NCI-H187 (cell line): Measurements from ENCODE around the gene MED19.
"Not testable (repeated sequence)": the region's sequence is repeated elsewhere in the genome, so short reads cannot be mapped to it uniquely, and the experiment has no call there.

ENCODE experiments used
- DNase-seq, 2 experiments: peaks; one replicate each; lab custom pipeline; 2025; lab: John Stamatoyannopoulos, UW

MED19 gene, protein sequence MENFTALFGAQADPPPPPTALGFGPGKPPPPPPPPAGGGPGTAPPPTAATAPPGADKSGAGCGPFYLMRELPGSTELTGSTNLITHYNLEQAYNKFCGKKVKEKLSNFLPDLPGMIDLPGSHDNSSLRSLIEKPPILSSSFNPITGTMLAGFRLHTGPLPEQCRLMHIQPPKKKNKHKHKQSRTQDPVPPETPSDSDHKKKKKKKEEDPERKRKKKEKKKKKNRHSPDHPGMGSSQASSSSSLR

DNA sequence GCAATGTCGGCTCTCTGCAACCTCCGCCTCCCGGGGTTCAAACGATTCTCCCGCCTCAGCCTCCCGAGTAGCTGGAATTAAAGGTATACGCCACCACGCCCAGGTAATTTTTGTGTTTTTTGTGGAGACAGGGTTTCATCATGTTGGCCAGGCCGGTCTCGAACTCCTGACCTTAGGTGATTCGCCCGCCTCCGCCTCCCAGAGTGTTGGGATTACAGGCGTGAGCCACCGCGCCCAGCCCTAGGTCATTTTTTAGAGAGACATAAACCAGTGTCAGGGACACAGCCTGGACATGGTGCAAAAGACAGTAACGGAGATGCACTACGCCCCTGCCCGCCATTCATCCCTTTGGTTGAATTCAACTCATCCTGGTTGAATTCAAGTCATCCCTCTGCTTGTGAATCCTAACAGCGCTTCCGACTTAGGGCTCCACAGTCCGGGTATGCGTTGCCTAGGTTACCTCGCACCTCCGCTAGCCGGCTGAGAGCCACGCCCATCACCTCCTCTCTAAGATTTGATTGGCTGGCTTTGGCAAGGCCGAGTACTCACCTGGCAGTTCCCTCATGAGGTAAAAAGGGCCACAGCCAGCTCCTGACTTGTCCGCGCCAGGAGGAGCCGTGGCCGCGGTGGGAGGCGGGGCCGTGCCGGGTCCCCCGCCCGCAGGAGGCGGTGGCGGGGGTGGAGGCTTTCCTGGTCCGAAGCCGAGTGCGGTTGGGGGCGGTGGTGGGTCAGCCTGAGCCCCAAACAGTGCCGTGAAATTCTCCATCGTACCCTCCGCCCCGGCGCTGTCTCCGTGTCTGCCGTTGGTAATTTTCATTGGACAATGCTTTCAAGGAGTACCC, at the start of gene MED19:
Gene MED19, minus strand, starts transcription at position 802 of the 842 bp plus-strand sequence. Its CDS starts 36 bp downstream, at position 766.
- DNase-seq, result peak; percentile 86 to 89

DNA sequence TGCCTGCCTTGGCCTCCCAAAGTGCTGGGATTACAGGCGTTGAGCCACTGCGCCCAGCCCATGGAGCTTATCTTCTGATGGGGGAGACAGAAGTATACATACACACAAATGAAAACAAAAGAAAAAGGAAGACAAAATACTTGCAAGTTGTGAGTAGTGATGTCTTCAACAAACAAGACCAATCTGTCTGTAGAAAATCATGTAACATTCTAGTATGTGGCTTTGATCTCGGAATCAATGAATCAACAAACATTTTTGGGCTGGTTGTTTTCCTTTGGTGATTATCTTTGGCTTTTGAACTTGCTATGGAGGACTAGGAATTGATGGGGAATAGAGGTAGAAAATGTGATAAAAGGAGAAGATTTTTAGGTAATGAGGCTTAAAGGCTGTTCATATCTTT, 46.2 kb upstream of the MED19 start:
- no peak for DNase-seq

DNA sequence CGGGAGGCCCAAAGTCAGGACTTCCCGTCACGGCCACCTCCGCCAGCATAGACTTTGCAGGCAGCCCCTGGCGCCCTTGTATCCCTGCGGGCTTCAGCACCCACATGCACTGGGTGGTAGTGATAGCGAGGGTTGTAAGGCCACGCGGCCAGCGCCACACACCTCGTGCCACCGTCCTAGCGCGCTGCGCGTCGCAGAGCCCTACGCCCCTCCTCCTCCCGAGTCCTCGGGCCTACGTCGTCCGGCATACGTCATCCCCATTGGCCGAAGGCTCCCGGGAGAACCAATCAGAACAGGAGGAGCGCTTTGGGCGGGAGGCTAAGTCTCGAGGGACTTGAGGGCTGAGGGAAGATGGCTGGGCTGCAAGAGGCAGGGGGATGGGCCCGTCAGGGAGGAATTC, 40.9 kb upstream of the MED19 start:
- DNase-seq, result no peak

DNA sequence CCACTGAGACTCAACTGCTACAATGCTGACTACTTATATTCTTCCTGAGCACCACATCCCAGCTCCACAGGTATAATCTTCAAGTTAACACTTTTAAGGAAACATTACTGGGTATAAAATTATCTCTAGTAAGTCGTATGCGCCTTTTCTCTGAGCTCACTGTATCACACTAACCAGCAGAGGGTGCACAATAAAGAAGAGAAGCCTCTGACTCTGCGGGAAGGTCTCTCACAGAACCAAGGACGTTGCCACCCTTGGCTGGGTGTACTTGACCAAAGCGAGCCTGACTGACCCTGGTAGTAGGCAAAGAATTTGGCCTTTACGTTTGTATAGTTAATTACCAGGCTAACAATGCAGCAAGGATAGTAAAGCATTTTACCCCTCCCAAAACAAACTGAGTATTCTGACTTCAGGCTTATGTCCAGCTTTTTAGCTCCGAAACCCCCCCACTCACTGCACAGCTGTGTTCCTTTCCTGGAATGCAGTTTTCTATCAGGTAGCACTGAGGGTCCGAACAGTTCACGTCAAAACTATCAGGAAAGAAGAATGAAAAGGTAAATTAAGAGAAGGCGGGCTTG, 39.8 kb upstream of the MED19 start, which contains the start of gene BTBD18:
Gene BTBD18, minus strand, starts transcription at position 144 of the 578 bp plus-strand sequence. CDS start 631 bp downstream, outside the sequence.
- no peak for DNase-seq

DNA sequence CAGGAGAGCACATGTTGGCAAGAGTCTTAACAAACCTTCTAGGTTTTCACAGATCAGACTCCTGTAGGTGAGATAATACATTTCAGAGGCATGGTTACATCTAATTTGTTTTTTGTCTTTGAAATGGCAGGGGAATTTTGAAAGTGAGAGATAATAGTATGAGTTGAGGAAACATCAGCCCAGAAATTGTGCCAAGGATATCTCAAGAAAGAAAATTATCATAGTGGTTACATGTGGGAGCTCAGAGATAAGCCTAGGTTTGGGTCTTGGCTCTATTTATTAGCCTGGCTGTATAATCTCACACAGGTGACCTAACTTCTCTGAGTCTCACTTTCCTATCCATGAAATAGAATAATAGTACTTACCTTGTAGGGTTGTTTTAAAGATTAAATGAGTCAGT, 39.2 kb upstream of the MED19 start:
- no peak for DNase-seq

DNA sequence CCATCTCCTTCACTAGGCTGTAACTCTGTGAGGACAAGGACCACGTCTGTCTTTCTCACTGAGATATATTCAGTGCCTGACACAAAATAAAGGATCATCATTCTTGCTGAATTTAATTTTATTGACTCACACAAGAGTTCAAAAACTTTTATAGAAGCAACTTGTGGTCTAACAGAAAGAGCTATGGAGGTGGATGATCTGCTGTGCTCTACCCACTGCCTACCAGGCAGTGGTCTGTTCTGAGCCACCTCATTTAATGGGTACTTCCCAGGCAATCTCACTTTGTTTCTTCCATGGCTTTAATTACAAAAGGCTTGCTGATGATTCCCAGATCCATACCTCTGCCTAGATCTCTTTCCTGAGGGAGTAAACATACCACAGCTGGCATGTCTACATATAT, 34.9 kb upstream of the MED19 start:
- DNase-seq, result no peak

DNA sequence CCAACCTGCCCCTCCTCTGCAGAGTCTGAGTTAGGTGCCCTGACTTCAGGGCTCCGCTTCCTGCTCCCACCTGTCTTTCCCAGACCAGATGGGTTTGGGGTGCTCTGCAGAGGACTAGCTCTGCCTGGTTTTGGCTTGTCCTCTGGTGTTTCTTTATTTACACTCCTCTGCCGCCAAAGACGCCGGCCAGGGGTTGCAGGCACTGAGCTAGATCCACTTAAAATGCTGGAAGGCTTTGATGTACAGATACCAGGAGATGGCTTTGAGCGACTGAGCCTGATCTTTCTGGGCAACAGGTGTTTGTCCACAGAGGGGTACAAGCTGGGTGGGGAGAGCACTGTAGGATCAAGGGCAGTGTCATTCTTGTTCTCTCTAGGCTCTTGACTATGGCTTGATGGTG, 33.2 kb upstream of the MED19 start:
- DNase-seq, result no peak

DNA sequence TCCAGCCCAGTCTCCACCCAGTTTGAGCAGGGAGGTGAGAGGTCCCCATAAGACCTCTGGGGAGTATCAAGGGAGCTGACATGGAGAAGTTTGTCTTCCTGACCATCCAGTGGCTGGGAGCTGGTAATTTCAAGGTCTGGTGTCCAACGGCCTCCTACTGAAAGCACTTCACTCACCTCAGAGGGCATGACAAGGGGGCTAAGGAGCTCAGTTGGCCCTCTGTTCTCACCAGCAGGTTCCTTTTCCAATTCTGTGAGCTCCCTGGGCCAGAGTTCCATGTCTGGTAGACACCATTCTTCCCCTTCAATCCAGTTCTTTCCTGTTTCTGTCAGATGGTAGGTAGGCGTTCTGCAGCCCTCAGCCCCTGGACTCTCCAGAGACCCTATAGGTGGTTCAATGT, 32.3 kb upstream of the MED19 start:
- DNase-seq, result no peak

DNA sequence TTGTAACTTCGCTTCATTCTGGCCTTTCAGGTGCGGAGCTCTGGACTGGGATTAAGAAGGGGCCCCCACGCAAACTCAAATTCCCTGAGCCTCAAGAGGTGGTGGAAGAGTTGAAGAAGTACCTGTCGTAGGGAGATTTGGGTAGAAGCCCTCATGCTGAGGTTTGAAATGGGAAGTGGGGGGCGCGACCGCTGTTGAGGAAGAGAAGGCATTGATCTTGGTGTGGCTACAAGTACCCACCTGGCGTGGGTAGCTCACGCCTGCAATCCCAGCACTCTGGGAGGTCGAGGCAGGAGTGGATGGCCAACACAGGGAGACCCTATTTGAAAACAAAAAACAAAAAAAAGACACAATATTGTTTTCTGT, 30.1 kb upstream of the MED19 start:
- no peak for DNase-seq

DNA sequence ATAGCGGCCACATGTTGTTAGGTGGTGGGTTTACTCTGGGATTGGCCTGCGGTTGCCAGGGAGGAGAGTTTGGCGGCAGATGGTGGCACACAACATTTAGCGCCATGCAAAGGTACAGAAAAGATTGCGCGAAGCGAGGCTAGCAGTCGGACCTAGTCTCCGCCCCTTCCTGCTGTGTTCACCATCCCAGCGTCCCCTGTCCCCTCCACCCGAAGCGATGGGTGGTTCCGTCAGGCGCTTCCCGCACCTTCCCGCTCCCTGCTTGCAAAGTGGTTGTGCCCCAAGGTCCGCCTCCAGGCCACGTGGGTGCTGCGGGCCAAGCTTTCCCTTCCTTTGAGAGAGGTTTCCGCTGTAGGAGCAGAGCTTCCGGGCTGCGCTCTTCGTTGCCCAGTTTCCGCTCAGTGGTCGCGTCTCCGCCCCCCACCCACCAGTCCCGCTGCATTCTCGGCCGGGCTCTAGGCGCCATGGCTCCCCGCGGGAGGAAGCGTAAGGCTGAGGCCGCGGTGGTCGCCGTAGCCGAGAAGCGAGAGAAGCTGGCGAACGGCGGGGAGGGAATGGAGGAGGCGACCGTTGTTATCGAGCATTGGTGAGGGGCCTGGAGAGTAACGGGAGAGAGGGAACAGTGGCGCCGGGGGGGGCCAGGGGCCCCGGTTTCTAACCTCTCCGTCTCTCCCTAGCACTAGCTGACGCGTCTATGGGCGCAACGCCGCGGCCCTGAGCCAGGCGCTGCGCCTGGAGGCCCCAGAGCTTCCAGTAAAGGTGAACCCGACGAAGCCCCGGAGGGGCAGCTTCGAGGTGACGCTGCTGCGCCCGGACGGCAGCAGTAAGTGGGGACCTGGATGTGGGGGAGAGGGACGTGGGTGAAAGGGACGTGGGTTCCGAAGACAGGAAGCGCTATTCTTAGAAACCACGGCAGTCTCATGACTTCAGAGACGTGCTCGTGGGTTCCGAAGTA, 29.4 kb upstream of the MED19 start, which contains the start of gene SELENOH:
Gene SELENOH, plus strand, starts transcription at position 360 of the 955 bp plus-strand sequence. Its CDS starts 105 bp downstream, at position 465.
- peak; percentile 82 to 83 for DNase-seq

DNA sequence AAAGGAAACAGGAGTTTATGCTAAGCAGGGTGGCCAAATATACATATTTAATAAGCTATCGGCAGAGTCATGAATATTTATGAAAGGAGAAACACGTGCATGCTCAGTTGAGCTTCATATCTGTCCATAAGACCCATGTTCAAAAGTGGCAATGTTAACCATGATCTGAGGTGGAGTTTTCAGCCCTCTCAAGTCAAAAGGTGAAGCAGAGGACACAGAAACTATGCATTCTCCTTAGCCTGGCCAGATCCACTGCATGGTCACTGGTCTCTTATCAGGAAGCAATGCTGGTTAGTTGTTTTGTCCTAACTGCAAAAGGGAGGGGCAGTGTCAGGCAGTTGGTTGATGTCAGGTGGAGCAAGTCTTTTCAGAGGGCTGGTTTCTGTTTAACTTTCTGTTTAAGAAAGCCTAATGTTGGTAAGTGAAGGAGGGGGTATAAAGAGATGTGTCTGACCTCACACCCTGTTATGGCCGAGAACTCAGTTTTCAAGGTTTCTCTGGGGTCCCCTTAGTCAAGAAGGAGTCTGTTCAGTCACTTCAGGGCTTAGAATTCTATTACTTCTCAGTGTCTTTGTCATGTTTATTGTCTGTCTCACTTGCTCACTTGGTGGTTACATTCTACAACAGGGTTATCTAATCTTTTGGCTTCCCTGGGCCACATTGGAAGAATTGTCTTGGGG, 23.7 kb upstream of the MED19 start:
- DNase-seq, result no peak

DNA sequence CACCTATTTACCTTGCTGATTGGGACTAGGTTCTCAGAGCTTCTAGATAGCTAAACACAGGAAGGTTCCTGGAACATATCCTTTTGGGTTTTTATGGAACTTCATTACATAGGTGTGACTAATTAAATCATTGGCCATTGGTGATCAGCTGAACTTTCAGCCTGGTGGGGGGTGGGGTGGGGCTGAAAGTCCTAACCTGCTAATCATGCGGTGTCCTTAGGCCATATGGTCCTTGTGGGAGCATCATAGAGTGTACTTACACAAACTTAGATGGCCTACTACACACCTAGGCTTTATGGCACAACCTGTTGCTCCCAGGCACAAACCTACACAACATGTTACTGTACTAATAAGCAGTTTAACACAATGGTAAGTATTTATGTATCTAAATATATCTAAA, 20.6 kb upstream of the MED19 start:
- no peak for DNase-seq

DNA sequence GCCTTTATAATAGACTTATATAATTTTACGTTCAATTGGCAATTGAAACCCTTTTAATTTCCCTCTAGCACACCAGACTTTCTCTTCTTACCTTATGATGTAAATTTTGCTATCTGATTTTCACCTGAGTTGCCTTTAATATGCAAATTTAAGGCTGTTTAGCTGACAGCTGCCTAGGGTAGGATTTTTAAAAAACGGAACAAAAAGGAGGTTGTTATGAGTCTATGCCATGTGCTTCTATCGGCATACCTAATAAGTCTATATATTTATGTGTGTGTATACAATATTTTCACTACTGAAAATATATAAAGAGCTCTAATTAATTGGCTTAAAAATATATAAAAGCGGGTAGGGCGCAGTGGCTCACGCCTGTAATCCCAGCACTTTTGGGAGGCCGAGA, 17.5 kb upstream of the MED19 start:
- no peak for DNase-seq

DNA sequence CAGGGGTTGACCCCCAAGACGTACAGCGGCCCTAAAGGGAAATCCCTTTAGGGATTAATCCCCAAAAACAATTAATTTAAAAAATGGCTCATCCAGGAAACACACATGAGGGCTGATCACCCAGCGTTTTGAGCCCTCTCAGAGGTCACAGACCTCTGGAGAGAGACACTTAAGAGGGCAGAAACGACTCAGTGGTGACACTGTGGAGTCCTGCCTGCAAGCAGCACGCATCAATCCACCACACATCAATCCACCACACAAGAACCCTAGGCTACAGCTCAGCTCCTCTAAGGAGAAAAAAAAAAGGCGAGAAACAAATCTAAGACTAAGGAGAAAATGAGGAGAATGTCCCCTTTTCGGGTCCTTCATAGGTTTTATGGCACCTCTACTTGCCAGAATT, 16.8 kb upstream of the MED19 start:
- DNase-seq, result no peak

DNA sequence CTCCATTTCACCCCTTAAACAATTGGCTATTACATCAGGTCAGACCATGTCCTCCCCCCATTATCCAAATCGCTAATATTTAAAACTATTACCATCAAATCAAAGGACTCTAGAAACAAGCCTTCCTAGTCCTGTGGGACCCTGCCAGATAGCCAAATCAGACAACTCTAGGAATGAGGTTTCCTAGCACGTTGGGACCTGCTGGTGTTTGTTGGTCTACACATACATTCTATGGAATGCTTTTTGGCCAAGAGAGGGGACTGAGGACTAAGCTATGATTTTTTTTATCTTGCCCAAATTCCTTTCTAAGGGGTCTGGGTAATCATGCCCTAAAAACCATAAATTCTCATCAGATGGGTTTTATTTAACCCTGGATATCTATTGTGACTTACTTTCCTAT, 15.2 kb upstream of the MED19 start:
- no peak for DNase-seq

DNA sequence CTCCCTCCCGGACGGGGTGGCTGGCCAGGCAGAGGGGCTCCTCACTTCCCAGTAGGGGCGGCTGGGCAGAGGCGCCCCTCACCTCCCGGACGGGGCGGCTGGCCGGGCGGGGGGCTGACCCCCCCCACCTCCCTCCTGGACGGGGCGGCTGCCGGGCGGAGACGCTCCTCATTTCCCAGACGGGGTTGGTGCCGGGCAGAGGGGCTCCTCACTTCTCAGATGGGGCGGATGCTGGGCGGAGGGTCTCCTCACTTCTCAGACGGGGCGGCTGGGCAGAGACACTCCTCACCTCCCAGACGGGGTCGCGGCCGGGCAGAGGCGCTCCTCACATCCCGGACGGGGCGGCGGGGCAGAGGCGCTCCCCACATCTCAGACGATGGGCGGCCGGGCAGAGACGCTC, 4.7 kb upstream of the MED19 start:
- not testable (repeated sequence) for DNase-seq

DNA sequence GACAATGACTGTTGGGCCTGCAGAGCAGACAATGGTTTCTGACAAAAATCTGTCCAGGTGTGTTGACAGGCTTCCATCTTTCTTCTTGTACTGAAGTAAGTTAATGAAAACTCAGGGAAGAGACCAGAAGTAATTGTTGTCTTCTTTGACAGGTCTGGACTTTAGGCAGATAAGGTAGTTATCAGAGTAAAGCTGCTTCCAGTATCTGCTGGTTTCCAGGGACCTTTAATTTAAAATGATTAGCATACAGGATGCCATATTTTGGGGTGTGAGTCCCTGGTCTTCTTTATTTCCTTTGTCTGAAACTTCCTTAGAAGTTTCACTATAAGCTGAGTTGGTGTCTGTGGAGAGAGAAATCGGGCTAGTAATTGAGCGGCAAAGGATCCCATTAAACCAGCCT, 1.8 kb upstream of the MED19 start:
- DNase-seq, result no peak

DNA sequence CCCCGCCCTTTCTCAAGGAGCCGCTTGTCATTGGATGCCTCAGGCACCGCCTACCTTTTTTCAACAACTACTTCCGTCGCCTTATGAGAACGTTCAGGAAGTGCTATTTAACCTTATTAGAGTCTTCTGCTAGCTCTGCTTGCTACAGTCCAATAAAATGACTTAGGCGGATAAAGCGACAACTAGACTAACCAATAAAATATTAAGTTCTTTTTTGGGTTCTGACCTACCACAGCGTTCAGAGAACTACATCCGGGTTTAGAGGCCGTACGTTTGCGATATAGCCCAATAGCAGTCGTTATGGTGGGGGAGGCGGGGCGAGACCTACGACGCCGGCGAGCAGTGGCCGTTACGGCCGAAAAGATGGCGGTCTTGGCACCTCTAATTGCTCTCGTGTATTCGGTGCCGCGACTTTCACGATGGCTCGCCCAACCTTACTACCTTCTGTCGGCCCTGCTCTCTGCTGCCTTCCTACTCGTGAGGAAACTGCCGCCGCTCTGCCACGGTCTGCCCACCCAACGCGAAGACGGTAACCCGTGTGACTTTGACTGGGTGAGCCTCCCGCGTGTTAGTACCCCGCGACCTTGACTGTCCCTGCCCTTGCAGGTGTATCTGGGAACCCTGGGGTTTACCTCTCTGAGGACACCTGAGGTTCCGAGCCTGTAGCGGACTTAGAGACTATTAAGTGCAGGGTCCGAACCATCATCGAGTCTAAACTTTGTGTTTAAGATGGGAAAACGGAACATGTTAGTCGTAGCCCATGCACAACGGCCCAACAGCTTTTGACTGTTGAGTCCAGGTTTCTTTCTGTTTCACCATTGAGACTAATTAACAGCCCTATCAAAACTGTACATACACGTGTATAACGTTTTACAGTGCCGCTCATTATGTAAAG, 488 bp upstream of the MED19 start, which contains the start of gene TMX2:
Gene TMX2, plus strand, starts transcription at position 338 of the 895 bp plus-strand sequence. Its CDS starts 26 bp downstream, at position 364.
- peak; percentile 96 to 97 for DNase-seq

DNA sequence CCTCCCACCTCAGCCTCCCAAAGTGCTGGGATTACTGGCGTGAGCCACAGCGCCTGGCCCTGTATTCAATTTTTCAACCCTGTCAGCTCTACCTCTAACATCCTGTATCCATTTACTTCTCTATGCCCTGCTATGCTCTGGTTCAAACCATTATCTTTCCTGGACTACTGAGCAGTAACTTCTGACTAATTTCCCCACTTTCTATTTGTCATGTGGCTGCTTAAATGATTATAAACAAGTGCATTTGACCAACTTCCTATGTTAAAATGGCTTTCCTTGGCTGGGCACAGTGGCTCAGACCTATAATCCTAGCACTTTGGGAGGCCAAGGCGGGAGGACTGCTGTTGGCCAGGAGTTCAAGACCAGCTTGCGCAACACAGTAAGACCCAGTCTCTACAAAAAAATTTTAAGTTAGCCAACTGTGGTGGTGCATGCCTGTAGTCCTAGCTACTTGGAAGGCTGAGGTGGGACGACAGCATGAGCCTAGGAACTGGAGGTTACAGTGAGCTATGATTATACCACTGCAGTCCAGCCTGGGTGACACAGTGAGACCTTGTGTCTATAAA, 2.1 kb downstream of the MED19 start:
- DNase-seq, result no peak

DNA sequence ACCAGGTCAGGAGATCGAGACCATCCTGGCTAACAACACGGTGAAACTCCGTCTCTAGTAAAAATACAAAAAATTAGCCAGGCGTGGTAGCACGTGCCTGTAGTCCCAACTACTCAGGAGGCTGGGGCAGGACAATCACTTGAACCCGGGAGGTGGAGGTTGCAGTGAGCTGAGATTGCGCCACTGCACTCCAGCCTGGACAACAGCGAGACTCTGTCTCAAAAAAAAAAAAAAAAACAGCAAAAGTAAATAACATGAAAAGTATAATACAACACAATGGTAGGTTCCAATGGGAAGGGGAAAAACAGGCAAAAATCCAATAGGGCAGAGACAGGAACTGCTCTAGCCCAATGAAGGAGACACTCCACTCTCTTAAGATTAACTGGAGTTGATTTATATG, 6.6 kb downstream of the MED19 start:
- DNase-seq, result not testable (repeated sequence)
